HG03354 (cell line): ENCODE data around the gene MAPKAP1.

ENCODE experiments used
- ATAC-seq: cut with Tn5 transposase; IDR thresholded peaks from one replicate; pipeline ENCODE4 v1.9.1; 2021; ENCODE audit warnings: mild to moderate bottlenecking; ENCODE audit not compliant: unreplicated experiment, poor library complexity, severe bottlenecking

The MAPKAP1 gene

DNA sequence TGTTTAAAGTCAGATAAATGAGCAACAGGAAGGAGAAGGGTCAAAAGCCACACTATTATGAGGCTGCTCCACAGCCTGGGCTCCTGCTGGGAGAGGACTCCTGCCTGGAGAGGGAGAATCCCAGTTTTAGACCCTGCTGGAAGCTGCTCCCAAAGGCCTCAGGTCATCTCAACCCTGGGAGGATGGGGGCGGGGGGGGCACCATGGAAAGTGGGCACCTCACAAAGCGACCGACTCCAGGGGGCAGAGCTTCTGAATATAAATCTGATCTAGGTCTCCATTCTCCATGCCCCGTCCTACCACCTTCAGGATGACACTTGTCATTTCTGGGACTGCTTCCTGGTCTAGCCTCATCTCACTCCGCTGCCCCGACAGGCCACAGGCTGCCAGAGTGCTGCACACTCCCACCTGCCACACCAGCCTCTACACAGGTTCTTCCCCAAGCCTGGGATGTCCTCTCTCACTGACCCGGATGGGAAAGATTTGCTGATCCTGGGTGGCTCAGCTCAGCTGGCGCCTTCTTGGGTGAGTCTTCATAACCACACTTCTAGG lies 262.0 kb downstream of the MAPKAP1 start:
- ATAC-seq = no peak

DNA sequence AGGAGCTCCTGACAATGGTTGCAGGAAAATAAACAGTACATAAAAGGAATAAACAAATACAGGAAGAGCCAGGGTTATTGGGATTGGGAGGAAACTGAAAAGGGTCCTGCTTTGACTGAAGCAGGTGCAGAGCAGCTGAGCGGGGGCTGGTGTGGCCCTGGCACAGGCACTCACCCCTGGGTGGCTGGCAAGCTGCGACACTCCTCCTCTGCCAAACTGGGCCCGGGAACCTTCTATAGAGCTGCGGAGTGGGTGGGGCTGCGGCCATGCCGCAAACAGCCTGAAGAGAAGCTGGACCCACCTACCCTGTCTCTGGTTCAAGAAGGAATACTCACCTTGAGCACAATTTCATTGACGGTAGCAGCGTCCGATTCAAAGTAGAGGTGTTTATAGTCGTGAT lies 262.8 kb downstream of the MAPKAP1 start:
- no peak for ATAC-seq

GRCh38 chr9:125443367-125443766 lies 263.6 kb downstream of the MAPKAP1 start:
- no peak for ATAC-seq

- ATAC-seq = no peak
Measured at GRCh38 chr9:125442452-125442851, 264.6 kb downstream of the MAPKAP1 start.

DNA sequence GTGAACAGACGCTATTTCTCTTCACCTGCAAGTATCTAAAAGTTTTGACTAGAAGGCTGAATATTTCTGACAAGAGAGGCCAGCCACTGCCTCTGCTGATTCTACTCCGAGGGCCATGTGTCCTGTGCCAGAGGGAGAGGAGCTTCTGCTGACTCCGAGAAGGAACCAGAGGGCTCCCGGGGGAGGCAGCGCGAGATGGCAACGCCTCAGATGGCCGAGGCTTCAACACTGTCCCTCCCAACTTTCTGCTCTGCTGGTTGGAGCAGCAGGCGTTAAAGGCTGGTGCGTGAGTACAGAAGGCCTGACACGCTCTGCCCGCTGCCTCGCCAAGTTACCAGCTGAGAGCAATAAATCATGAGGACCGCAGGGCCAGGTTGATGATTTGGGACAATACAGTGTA lies 266.6 kb downstream of the MAPKAP1 start:
- no peak for ATAC-seq

DNA sequence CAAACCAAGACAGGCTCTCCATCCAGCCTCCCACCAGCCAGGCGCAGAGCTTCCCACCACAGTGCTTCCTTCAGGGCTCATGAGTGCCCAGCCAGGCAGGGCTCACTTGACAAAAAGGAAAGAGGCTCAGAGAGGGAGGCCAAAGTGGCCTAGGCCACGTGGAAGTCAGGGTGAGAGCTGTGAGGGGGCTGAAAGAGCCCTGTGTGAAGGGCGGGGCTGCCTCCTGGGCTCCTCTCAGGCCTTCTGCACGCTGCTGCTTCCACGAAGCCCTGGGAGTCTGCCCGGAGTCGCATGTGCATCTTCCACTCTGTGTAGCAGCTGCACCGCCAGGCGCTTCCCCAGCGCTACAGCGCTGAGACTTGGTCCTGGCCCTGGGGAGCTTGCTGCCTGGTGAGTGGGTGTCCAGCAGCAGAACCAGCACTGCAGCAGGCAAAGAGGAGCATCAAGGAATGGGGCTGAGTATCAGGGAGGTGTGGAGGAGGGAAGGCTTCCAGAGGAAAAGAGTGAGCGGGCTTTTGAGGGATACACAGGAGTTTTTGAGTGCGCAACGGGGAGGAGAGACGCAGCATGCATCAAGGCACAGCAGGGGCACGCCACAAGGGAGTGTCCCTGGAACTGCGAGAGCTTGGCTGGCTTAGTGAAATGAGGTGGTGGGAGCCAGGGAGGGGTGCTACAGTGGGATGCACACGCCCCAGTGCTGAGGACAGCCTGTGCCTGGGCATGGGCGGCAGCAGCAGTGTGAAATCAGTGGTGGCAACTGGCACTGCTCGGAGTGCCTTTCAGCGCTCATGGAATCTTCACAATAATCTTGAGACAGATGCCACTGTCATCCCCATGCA lies 267.4 kb downstream of the MAPKAP1 start:
- no peak for ATAC-seq

DNA sequence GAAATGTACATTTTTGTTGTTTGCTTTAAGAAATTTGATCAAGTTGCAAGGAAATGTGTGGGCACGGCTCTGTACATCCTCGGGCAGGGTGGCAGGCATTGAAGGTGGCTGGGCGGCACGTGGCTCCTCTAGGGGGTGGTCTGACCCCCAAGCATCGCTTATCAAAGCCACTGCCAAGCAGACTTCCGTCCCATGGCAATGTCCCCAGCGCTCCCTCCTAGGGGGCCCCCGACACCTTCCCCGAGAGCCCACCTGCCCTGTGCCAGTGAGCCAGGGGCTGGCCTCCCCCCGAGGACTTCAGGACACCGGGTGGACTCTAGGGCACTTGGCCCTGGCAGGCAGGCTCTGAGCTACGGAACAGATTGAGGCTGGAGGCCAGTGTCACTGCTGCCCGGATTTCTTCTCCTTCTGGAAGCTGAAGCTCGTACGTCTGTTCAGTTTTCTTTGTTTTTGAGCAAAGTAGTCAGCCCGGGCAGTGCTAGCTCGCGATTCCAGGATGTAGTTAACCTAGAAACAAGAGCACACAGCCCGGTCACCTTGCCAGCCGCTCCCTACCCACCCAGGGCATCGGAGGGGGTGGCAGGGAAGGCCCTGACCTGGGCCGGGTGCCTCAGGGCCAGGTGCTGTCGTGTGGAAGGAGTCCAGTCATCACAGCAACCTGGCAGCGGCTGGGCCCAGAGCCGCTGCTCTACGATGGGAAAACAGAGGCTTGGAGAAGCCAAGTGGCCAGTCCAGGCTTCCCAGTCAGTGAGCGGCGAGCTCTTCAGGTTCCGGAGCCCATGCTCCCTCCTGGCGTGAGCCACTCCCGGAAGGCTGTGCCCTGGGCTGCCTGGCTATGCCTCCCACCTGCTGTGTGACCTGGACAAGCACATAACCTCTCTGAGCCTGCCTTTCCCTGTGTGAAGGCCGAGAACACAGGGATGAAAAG lies 268.2 kb downstream of the MAPKAP1 start:
- ATAC-seq = no peak

DNA sequence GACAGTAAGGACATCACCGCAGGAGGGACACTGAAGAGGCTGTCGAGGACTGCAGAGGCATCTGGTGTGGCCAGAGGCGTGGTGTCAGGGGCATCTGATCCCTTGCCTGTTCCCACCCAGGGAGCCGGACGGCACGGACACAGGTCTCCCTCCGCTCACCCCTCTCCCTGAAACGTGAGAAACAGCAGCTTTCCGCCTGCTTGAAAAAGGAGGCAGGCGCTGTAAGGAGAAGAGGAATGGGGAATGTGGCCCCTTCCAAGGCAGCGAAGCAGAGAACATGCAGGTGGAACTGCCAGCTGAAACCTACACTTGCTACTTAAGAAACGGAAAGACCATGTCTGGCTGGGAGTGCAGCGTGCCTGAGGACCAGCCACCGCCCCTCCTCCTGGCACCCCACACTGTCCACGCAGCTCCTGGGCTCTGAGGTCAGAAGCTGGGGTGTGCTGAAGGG lies 269.2 kb downstream of the MAPKAP1 start:
- no peak for ATAC-seq

DNA sequence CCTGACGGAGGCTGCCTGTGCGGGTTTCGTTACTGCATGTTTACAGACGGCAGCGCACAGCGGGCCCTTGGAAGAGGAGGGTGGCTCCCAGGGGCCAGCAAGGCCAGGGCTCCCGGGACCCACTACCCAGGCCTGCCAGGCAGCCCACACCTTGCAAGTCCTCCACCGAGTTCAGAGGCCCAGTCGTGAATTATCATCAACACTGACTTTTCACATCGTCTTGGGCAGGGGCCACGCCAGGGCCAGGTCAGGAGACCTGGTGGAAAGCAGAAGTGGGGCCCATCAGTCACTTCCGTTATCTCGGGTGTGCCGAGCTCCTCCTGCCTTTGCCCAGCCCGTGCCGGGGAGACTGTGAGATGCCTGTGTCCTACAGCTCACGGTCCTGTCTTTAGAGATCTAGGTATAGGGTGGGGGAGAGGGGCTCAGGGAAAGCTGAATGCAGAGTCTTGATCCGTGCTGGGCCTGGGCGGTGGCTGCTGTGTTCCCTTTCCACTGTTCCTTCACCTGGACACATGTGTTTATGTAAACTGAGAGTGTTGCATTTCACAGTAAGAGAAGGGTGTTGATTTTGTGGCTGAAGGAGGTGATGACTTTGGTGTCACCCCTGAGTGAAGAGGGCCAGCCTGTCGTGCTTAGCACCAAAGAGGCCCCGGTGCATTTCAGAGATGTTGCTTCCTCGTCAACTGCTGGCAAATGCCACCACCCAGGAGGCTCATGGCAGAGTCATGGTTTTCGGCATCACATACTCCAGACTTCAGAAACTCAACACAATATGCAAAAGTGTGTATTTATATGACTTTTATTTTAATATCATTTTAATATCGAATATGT lies 270.2 kb downstream of the MAPKAP1 start:
- ATAC-seq = no peak

DNA sequence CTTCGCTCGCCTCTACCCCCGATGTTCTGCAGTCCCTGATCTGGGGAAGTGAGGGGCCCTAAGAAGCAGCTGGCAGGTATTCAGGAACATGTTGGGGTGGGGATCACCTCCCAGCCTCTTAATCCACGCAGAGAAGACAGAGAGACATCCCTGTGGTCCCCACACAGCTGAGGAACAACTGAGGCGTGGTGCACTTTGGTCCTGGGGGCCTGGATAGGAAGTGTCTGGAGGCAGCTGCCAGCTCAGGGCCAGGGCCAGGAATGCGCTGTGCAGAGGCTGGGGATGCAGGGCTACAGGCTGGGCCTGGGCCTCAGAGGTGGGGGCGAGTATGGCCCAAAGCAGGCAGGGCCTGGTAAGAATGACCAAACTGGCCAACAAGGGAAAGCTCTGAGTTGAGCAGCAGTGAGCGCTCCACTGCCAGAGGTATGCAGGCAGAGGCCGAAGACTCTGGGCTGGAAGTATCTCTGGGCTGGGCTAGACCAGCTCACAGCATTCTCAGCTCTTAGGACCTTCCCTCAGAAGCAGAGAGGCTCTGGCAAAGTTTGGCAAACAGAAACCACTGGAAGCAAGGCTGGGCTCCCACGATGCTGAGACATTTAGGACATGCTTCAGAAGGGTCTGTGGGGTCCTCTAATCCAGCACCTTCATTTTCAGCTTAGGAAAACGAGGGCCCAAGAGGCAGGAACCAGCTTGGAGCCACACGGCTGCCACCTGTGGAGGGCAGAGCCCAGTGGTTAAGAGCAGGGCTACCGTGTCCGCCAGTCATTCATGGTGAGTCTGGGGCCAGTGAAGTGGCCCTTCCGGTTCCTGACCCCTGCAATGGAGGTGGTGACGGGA lies 271.0 kb downstream of the MAPKAP1 start:
- no peak for ATAC-seq

DNA sequence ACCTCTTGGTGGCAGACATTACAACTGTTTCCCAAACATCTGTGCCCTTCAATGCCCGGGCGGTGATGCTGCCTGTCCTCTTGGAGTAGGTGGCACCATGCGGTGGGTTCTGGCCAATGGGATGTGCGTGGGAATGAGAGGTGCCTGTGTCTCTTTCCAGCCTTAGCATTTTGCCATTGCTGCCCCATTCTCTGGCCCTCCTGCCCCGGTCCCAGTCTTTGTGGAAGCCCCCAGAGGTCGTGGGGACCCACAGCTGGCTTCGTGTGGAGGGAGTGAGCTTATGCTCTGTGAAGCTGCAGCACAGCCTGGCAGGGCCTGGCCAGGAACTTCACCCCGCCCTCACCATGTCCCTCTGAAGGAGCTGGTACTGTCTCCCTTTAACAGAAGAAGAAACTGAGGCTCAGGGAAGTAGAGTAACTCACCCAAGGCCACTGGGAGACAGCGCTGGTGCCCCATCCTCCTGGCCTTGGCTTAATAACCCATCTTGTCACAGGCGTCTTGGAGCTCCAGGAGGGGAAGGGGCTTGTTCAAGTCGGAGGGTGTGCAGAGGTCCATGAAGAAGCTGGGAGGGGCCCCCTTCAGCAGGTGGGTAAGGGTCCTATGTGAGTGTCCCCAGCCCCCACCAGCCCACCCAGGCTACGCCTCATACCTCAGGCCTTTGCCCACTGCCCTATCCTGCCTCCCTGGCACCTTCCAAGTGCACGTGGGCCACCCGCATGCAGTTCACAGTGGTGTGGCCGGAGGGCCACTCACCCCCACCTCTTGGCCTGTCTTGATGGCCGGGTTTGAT lies 271.8 kb downstream of the MAPKAP1 start:
- no peak for ATAC-seq

GRCh38 chr9:125433461-125434011 lies 273.5 kb downstream of the MAPKAP1 start:
- ATAC-seq = no peak

DNA sequence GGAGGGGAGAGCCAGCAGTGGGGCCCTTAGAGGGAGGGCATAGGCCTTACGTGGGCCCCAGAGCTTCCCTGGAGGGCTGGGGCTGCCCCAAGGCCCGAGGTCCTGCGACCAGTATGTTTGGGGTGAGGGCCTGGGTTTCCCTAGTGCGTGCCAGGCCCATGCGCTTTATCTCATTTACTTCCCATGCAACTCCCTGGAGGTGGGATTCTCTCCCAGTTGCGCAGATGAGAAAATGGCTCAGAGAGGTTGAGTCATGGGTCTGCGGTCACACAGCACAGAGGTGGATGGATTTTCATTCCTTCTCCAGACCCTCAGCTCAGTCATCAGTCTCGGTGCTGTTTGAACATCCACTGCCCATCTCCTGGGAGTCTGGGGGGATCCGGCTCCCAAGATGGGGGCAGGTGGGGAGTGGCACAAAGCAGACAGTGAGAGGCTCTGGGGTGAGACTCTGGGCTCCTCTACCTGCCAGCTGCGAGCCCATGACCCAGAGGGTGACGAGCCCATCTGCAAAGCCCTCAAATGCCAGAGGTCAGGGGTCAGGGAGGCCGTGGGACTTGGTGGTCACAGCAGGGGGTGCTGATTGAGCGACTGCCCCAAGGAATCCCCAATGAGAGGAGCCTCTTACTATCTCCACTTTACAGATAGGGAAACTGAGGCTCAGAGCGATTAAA lies 274.2 kb downstream of the MAPKAP1 start:
- no peak for ATAC-seq

GRCh38 chr9:125431741-125432271 lies 275.2 kb downstream of the MAPKAP1 start:
- ATAC-seq = no peak

GRCh38 chr9:125431012-125431305 lies 276.0 kb downstream of the MAPKAP1 start:
- ATAC-seq = no peak

DNA sequence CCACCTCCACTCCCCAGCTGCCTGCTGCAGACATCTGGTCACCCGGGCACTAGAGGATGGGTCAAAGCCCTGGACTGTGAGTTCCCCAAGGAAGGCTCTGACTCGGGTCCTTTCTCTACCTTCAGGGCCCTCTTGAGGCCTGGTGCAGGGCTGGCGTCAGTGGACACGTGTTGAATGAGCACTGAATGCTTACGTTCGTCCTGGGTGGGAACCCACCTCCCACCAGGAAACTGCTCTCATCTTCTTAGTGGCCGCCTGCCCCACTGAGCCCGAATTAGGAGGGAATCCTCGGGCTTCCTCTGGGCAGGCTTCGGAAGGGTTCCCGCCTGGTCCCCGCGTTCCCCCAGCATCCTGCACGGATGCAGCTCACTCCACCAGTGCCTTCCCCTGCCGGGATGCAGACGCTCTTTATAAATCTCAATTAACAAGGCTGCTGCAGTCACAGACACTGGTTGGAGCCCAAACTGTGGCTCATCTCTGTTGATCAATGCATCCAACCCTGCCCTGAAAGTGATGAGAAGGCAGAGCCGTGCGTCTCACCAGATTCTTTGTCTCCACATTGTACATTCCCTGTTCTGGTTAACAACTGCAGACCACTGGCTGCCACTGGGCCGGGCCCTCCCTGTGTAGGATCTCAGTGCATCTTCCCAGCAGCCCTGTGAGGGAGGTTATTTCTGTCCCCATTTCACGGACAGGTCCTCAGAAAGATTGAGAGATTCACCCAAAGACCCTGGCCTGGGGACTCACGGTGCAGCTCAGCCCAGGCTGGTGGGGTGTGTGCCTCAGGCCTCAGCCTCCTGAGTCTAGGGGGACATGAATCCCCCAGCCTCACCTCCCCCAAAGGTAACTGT lies 276.6 kb downstream of the MAPKAP1 start:
- ATAC-seq = no peak
